ENCODE measurements around the gene MKX. TPM values are rescaled to one million over a fixed set of nuclear protein-coding genes. Genes with fewer than 3 reads are reported as not detected.

Gene MKX
- 6.2 TPM for total RNA-seq
- polyA plus RNA-seq, result 7.7 TPM

GRCh38 chr10:27745732-27746396 lies at the start of gene MKX:
TSS of gene MKX (minus strand) at chr10:27745819. CDS start at chr10:27743415, 2,404 bp downstream.
- Histone ChIP-seq H3K27ac (ENCODE audit: low read depth) (no peak within 1 kb of the TSS), H3K4me1 (ENCODE audit: insufficient read depth) (peaks cover 3% of the 10 kb centered on the region)

GRCh38 chr10:27794157-27794556 lies 48.5 kb upstream of the MKX start:
- no peaks in the 10 kb centered on the region for H3K4me1 ChIP-seq (ENCODE audit: insufficient read depth)

More at GRCh38 chr10:27745732-27746396, at the start of gene MKX:
- Histone ChIP-seq H3K36me3 (ENCODE audit: insufficient read depth) (no peaks in the 10 kb centered on the region), H3K4me3 (ENCODE audit: low read depth, low read length) (peak within 1 kb of the TSS; percentile 28)
- no peak for DNase-seq (ENCODE audit: extremely low spot score)
- under 1% methylated on average over 69 of the region's 69 CpGs for WGBS

GRCh38 chr10:27792216-27792615 lies 46.6 kb upstream of the MKX start:
- 62% methylated on average over 2 of the region's 2 CpGs for WGBS
- Histone ChIP-seq H3K4me3 (ENCODE audit: low read depth, low read length) (no peak overlapping the region), H3K36me3 (ENCODE audit: insufficient read depth) (no peaks in the 10 kb centered on the region), H3K4me1 (ENCODE audit: insufficient read depth) (no peaks in the 10 kb centered on the region), H3K27ac (ENCODE audit: low read depth) (no peak overlapping the region)
- no peak for DNase-seq (ENCODE audit: extremely low spot score)

More at GRCh38 chr10:27794157-27794556, 48.5 kb upstream of the MKX start:
- Histone ChIP-seq H3K27ac (ENCODE audit: low read depth) (no peak overlapping the region), H3K4me3 (ENCODE audit: low read depth, low read length) (no peak overlapping the region), H3K36me3 (ENCODE audit: insufficient read depth) (no peaks in the 10 kb centered on the region)
- WGBS, result 54% methylated on average over 1 of the region's 1 CpG
- no peak for DNase-seq (ENCODE audit: extremely low spot score)

- WGBS, result 83% methylated on average over 2 of the region's 2 CpGs
- Histone ChIP-seq H3K4me1 (ENCODE audit: insufficient read depth) (no peaks in the 10 kb centered on the region), H3K4me3 (ENCODE audit: low read depth, low read length) (no peak overlapping the region), H3K27ac (ENCODE audit: low read depth) (no peak overlapping the region), H3K36me3 (ENCODE audit: insufficient read depth) (no peaks in the 10 kb centered on the region)
- no peak for DNase-seq (ENCODE audit: extremely low spot score)
Measured at GRCh38 chr10:27784272-27784671, 38.7 kb upstream of the MKX start.

- Histone ChIP-seq H3K4me1 (ENCODE audit: insufficient read depth) (no peaks in the 10 kb centered on the region), H3K27ac (ENCODE audit: low read depth) (no peak overlapping the region), H3K36me3 (ENCODE audit: insufficient read depth) (no peaks in the 10 kb centered on the region), H3K4me3 (ENCODE audit: low read depth, low read length) (no peak overlapping the region)
- DNase-seq (ENCODE audit: extremely low spot score), result no peak
- 53% methylated on average over 1 of the region's 1 CpG for WGBS
Measured at GRCh38 chr10:27783660-27784059, 38.0 kb upstream of the MKX start.

- Histone ChIP-seq H3K36me3 (ENCODE audit: insufficient read depth) (no peaks in the 10 kb centered on the region), H3K27ac (ENCODE audit: low read depth) (no peak overlapping the region), H3K4me3 (ENCODE audit: low read depth, low read length) (no peak overlapping the region), H3K4me1 (ENCODE audit: insufficient read depth) (no peaks in the 10 kb centered on the region)
- WGBS, result 47% methylated on average over 9 of the region's 9 CpGs
- DNase-seq (ENCODE audit: extremely low spot score), result no peak
Measured at GRCh38 chr10:27779462-27780015, 33.9 kb upstream of the MKX start.

- Histone ChIP-seq H3K4me3 (ENCODE audit: low read depth, low read length) (no peak overlapping the region), H3K36me3 (ENCODE audit: insufficient read depth) (no peaks in the 10 kb centered on the region), H3K4me1 (ENCODE audit: insufficient read depth) (no peaks in the 10 kb centered on the region), H3K27ac (ENCODE audit: low read depth) (no peak overlapping the region)
- 33% methylated on average over 2 of the region's 2 CpGs for WGBS
- DNase-seq (ENCODE audit: extremely low spot score), result no peak
Measured at GRCh38 chr10:27774831-27775230, 29.2 kb upstream of the MKX start.

- 69% methylated on average over 4 of the region's 4 CpGs for WGBS
- Histone ChIP-seq H3K4me1 (ENCODE audit: insufficient read depth) (no peaks in the 10 kb centered on the region), H3K4me3 (ENCODE audit: low read depth, low read length) (no peak overlapping the region), H3K36me3 (ENCODE audit: insufficient read depth) (no peaks in the 10 kb centered on the region), H3K27ac (ENCODE audit: low read depth) (no peak overlapping the region)
- DNase-seq (ENCODE audit: extremely low spot score), result no peak
Measured at GRCh38 chr10:27771231-27771630, 25.6 kb upstream of the MKX start.

- H3K4me1 ChIP-seq (ENCODE audit: insufficient read depth), result no peaks in the 10 kb centered on the region
- no peaks in the 10 kb centered on the region for H3K36me3 ChIP-seq (ENCODE audit: insufficient read depth)
- no peak for DNase-seq (ENCODE audit: extremely low spot score)
- WGBS, result 89% methylated on average over 2 of the region's 2 CpGs
- no peak overlapping the region for H3K4me3 ChIP-seq (ENCODE audit: low read depth, low read length)
- no peak overlapping the region for H3K27ac ChIP-seq (ENCODE audit: low read depth)
Measured at GRCh38 chr10:27770181-27770580, 24.6 kb upstream of the MKX start.

GRCh38 chr10:27760867-27761266 lies 15.2 kb upstream of the MKX start:
- Histone ChIP-seq H3K27ac (ENCODE audit: low read depth) (no peak overlapping the region), H3K36me3 (ENCODE audit: insufficient read depth) (no peaks in the 10 kb centered on the region), H3K4me3 (ENCODE audit: low read depth, low read length) (no peak overlapping the region), H3K4me1 (ENCODE audit: insufficient read depth) (no peaks in the 10 kb centered on the region)
- DNase-seq (ENCODE audit: extremely low spot score), result no peak
- 94% methylated on average over 5 of the region's 5 CpGs for WGBS

GRCh38 chr10:27759483-27760272 lies 14.1 kb upstream of the MKX start:
- no peak for DNase-seq (ENCODE audit: extremely low spot score)
- Histone ChIP-seq H3K27ac (ENCODE audit: low read depth) (no peak overlapping the region), H3K4me1 (ENCODE audit: insufficient read depth) (no peaks in the 10 kb centered on the region), H3K36me3 (ENCODE audit: insufficient read depth) (no peaks in the 10 kb centered on the region), H3K4me3 (ENCODE audit: low read depth, low read length) (no peak overlapping the region)
- WGBS, result 66% methylated on average over 5 of the region's 5 CpGs

- Histone ChIP-seq H3K4me1 (ENCODE audit: insufficient read depth) (no peaks in the 10 kb centered on the region), H3K27ac (ENCODE audit: low read depth) (no peak overlapping the region), H3K36me3 (ENCODE audit: insufficient read depth) (no peaks in the 10 kb centered on the region), H3K4me3 (ENCODE audit: low read depth, low read length) (no peak overlapping the region)
- no peak for DNase-seq (ENCODE audit: extremely low spot score)
- WGBS, result 82% methylated on average over 3 of the region's 3 CpGs
Measured at GRCh38 chr10:27752673-27753237, 7.1 kb upstream of the MKX start.

- Histone ChIP-seq H3K4me1 (ENCODE audit: insufficient read depth) (no peaks in the 10 kb centered on the region), H3K36me3 (ENCODE audit: insufficient read depth) (no peaks in the 10 kb centered on the region), H3K4me3 (ENCODE audit: low read depth, low read length) (no peak overlapping the region), H3K27ac (ENCODE audit: low read depth) (no peak overlapping the region)
- WGBS, result 50% methylated on average over 4 of the region's 4 CpGs
- no peak for DNase-seq (ENCODE audit: extremely low spot score)
Measured at GRCh38 chr10:27748601-27749000, 3.0 kb upstream of the MKX start.

GRCh38 chr10:27747096-27747451 lies 1.5 kb upstream of the MKX start:
- Histone ChIP-seq H3K36me3 (ENCODE audit: insufficient read depth) (no peaks in the 10 kb centered on the region), H3K4me3 (ENCODE audit: low read depth, low read length) (no peak overlapping the region), H3K4me1 (ENCODE audit: insufficient read depth) (peaks cover 3% of the 10 kb centered on the region), H3K27ac (ENCODE audit: low read depth) (no peak overlapping the region)
- 29% methylated on average over 10 of the region's 10 CpGs for WGBS
- DNase-seq (ENCODE audit: extremely low spot score), result no peak
